ENCODE results near the gene ATP1B1. TPM values are rescaled to one million over a fixed set of nuclear protein-coding genes. Genes with fewer than 3 reads are reported as not detected.

The ATP1B1 gene
- total and polyA plus RNA-seq, 2 of the 8 experiments (the other 6 are each of a cell fraction or from before 2014, with no cell fraction given): 16.3 to 76.5 TPM

DNA sequence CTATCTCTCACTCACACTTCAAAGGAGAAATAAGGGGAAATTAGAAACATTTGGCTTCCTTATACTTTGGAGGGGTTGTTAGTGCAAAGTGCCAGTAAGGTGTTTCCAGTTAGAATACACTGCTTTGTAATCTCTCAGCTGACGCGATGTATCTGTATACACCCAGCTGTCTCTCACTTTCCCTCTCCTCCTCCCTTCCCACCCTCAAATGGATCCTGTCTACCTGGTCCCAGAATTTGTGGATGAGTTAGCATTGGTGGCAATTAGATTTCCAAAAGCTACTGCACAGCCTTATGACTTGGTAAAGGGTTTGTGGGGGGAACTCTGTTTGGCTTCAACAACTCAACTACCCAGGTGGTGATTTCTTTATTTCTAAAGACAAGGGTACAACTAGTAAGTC, 10.5 kb downstream of the ATP1B1 start:
- Histone ChIP-seq H3K23ac (ENCODE audit: insufficient read length) (no peak overlapping the region), H2BK12ac (ENCODE audit: low read depth, low read length) (no peak overlapping the region), H3K9ac (replicated peaks in 1 of 4; ENCODE audit: extremely low read depth in 1 of 4, low read depth in 3 of 4, low read length in 3 of 4) (no peak overlapping the region), H3K14ac (ENCODE audit: insufficient read length) (no peak overlapping the region), H2BK20ac (ENCODE audit: low read length) (no peak overlapping the region), H3K79me1 (ENCODE audit: low read depth, low read length) (peaks cover 7% of the 10 kb centered on the region; the same call in 1 of the 2 replicates), H3K4me3 (ENCODE audit: extremely low read depth in 1 of 4, insufficient read depth in 2 of 4, low read depth in 3 of 4, low read length in 4 of 4) (no peak overlapping the region), H3K23me2 (ENCODE audit: low read depth, low read length) (peaks cover 2% of the 10 kb centered on the region; the same call in 1 of the 2 replicates), H2AK5ac (ENCODE audit: low read depth, low read length) (no peak overlapping the region), H4K5ac (ENCODE audit: insufficient read length, low read depth, low read length) (no peak overlapping the region), H2BK15ac (ENCODE audit: low read length) (no peak overlapping the region), H3K4ac (replicated peaks; ENCODE audit: insufficient read length, low read depth, low read length) (no peak overlapping the region), H4K8ac (ENCODE audit: extremely low read depth, insufficient read depth, low read length) (no peak overlapping the region), H3K9me3 (ENCODE audit: insufficient read depth in 2 of 2, low read depth in 1 of 2, low read length in 1 of 2) (no peaks in the 10 kb centered on the region), H3K4me1 (replicated peaks in 1 of 4; ENCODE audit: control insufficient read depth in 3 of 4, insufficient read depth in 4 of 4, low read length in 3 of 4) (peaks cover 3 to 10% (median 6%) of the 10 kb centered on the region in 4 experiments), H3K18ac (ENCODE audit: extremely low read depth, low read length) (no peak overlapping the region), H3K27ac (ENCODE audit: low read depth, low read length) (no peak overlapping the region), H3K27me3 (replicated peaks in 1 of 4; ENCODE audit: control insufficient read depth in 3 of 4, extremely low read depth in 1 of 4, insufficient read depth in 3 of 4, low read length in 3 of 4) (no peaks in the 10 kb centered on the region), H2AFZ (ENCODE audit: low read length) (no peak overlapping the region), H4K91ac (replicated peaks; ENCODE audit: insufficient read length, low read length) (no peak overlapping the region), H2BK120ac (replicated peaks; ENCODE audit: low read depth, low read length) (no peak overlapping the region), H3K4me2 (ENCODE audit: insufficient read depth in 1 of 2, low read depth in 2 of 2, low read length in 2 of 2) (no peak overlapping the region), H4K20me1 (replicated peaks in 1 of 2; ENCODE audit: control insufficient read depth in 1 of 2, insufficient read depth in 2 of 2, low read length in 2 of 2) (peaks cover 3 to 8% of the 10 kb centered on the region in 2 experiments), H3K36me3 (ENCODE audit: control insufficient read depth in 2 of 4, insufficient read depth in 4 of 4, low read length in 3 of 4) (peaks cover 2 to 30% (median 16%) of the 10 kb centered on the region in 4 experiments; a peak in 6 of 8 replicates), H3K79me2 (ENCODE audit: control insufficient read depth in 1 of 2, insufficient read depth in 2 of 2, low read length in 2 of 2) (peaks cover 0 to 66% of the 10 kb centered on the region in 2 experiments; a peak in 2 of 4 replicates), H2BK5ac (ENCODE audit: low read depth, low read length) (no peak overlapping the region), H3K56ac (replicated peaks; ENCODE audit: insufficient read length, low read depth, low read length) (no peak overlapping the region)
- DNase-seq (ENCODE audit: low read depth in 1 of 2, low spot score in 2 of 2) (no peak), FAIRE-seq (no peak)
- ChIA-PET POLR2A (ENCODE audit: partially characterized antibody) (interaction anchor here (0.6 to 3.3 kb wide), 2 partner anchors 10 to 46 kb away, joined by 3 to 16 read pairs; partner anchors contain the start of gene ATP1B1), CTCF (ENCODE audit: partially characterized antibody) (interaction anchor here (1.5 kb wide), 1 partner anchor 16 kb away, joined by 4 read pairs; no protein-coding TSS in a partner anchor)
- 100% methylated on average over 2 of the region's 2 CpGs; no CpG with 5 or more reads in 1 of the 2 experiments for WGBS, 2 experiments (ENCODE audit: extremely low coverage in 1 of 2, insufficient coverage in 1 of 2, insufficient read length in 1 of 2, insufficient replicate concordance in 2 of 2, low coverage in 1 of 2, low lambda C conversion rate in 2 of 2, missing lambda C conversion rate in 1 of 2)
- TF ChIP-seq CREB1 (IDR thresholded peaks at IDR 0.05) (no peak), TAF1 (IDR thresholded peaks at IDR 0.05; ENCODE audit: low read depth, low read length) (no peak), EZH2 (IDR thresholded peaks at IDR 0.05; ENCODE audit: low read depth, low read length, severe bottlenecking) (no peak), NANOG (IDR thresholded peaks at IDR 0.05; ENCODE audit: insufficient read depth, low read depth, low read length, poor library complexity, severe bottlenecking) (no peak), KDM4A (IDR thresholded peaks at IDR 0.05; ENCODE audit: low read depth, low read length, severe bottlenecking) (no peak), HDAC2 (IDR thresholded peaks at IDR 0.05; ENCODE audit: borderline replicate concordance in 1 of 2, low read depth in 2 of 2, low read length in 2 of 2) (no peak), SIRT6 (IDR thresholded peaks at IDR 0.05; ENCODE audit: low read length) (no peak), TCF12 (IDR thresholded peaks at IDR 0.05; ENCODE audit: low read depth, low read length) (no peak), RFX5 (IDR thresholded peaks at IDR 0.05; ENCODE audit: borderline replicate concordance, low read depth, low read length) (no peak), RAD21 (IDR thresholded peaks at IDR 0.05 in 1 of 2, conservative IDR thresholded peaks at IDR 0.05 in 1 of 2; ENCODE audit: low read depth in 2 of 2, low read length in 2 of 2) (no peak), KDM5A (IDR thresholded peaks at IDR 0.05; ENCODE audit: low read length) (no peak), ZNF274 (IDR thresholded peaks at IDR 0.05; ENCODE audit: borderline replicate concordance, extremely low read depth, low read length) (no peak)
- TF ChIP-seq, protein P1, sequence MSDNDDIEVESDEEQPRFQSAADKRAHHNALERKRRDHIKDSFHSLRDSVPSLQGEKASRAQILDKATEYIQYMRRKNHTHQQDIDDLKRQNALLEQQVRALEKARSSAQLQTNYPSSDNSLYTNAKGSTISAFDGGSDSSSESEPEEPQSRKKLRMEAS (IDR thresholded peaks at IDR 0.05): no peak

Data from H1 (cell line).